Measurements from ENCODE around the gene DHRS12.

GRCh38 chr13:51771418-51772104, 32.4 kb downstream of the DHRS12 start:
- TF ChIP-seq CTCF (IDR thresholded peaks at IDR 0.05) (no peak), POLR2A (IDR thresholded peaks at IDR 0.05) (no peak)

Measured in right lobe of liver (tissue), 4 donors.